Measurements from ENCODE around the gene USP25.

USP25 gene

GRCh38 chr21:15759469-15759868 lies 29.7 kb downstream of the USP25 start:
- intact Hi-C loops (cut with DNase I) = no loop called here

GRCh38 chr21:15761507-15762100 lies 31.8 kb downstream of the USP25 start:
- intact Hi-C loops (cut with DNase I) = no loop called here
- no peak for DNase-seq

More at GRCh38 chr21:15759469-15759868, 29.7 kb downstream of the USP25 start:
- no peak for DNase-seq

- intact Hi-C loops (cut with DNase I) = no loop called here
- DNase-seq = no peak
Measured at GRCh38 chr21:15763359-15763758, 33.6 kb downstream of the USP25 start.

GRCh38 chr21:15764878-15765277 lies 35.1 kb downstream of the USP25 start:
- no peak for DNase-seq
- intact Hi-C loops (cut with DNase I) = no loop called here

GRCh38 chr21:15766952-15767603 lies 37.3 kb downstream of the USP25 start:
- intact Hi-C loops (cut with DNase I) = no loop called here
- DNase-seq = no peak

- DNase-seq = no peak
- intact Hi-C loops (cut with DNase I) = no loop called here
Measured at GRCh38 chr21:15768045-15768601, 38.3 kb downstream of the USP25 start.

GRCh38 chr21:15768853-15769252 lies 39.1 kb downstream of the USP25 start:
- intact Hi-C loops (cut with DNase I) = no loop called here

GRCh38 chr21:15771311-15771710 lies 41.5 kb downstream of the USP25 start:
- intact Hi-C loops (cut with DNase I) = no loop called here
- DNase-seq = no peak

More at GRCh38 chr21:15768853-15769252, 39.1 kb downstream of the USP25 start:
- no peak for DNase-seq

GRCh38 chr21:15772654-15773053 lies 42.9 kb downstream of the USP25 start:
- intact Hi-C loops (cut with DNase I) = no loop called here
- no peak for DNase-seq

- intact Hi-C loops (cut with DNase I) = no loop called here
Measured at GRCh38 chr21:15774590-15774989, 44.8 kb downstream of the USP25 start.

GRCh38 chr21:15775291-15775690 lies 45.5 kb downstream of the USP25 start:
- intact Hi-C loops (cut with DNase I) = no loop called here

More at GRCh38 chr21:15774590-15774989, 44.8 kb downstream of the USP25 start:
- DNase-seq = no peak

GRCh38 chr21:15775981-15776380 lies 46.2 kb downstream of the USP25 start:
- intact Hi-C loops (cut with DNase I) = no loop called here

More at GRCh38 chr21:15775291-15775690, 45.5 kb downstream of the USP25 start:
- no peak for DNase-seq

GRCh38 chr21:15776818-15777217 lies 47.0 kb downstream of the USP25 start:
- intact Hi-C loops (cut with DNase I) = no loop called here
- DNase-seq = no peak

More at GRCh38 chr21:15775981-15776380, 46.2 kb downstream of the USP25 start:
- no peak for DNase-seq

GRCh38 chr21:15781986-15782385 lies 52.2 kb downstream of the USP25 start:
- peak in 1 of 10 donors; percentile 70 for DNase-seq
- intact Hi-C loops (cut with DNase I) = no loop called here

- intact Hi-C loops (cut with DNase I) = no loop called here
Measured at GRCh38 chr21:15788847-15789523, 59.2 kb downstream of the USP25 start.

GRCh38 chr21:15793109-15793508 lies 63.3 kb downstream of the USP25 start:
- no peak for DNase-seq
- intact Hi-C loops (cut with DNase I) = no loop called here

More at GRCh38 chr21:15788847-15789523, 59.2 kb downstream of the USP25 start:
- no peak for DNase-seq

- DNase-seq = no peak
- intact Hi-C loops (cut with DNase I) = no loop called here
Measured at GRCh38 chr21:15793550-15794235, 63.9 kb downstream of the USP25 start.

GRCh38 chr21:15794277-15794912 lies 64.6 kb downstream of the USP25 start:
- intact Hi-C loops (cut with DNase I) = no loop called here
- DNase-seq = no peak

GRCh38 chr21:15795533-15795932 lies 65.8 kb downstream of the USP25 start:
- DNase-seq = no peak
- intact Hi-C loops (cut with DNase I) = no loop called here

Data from posterior cingulate gyrus (tissue), 11 donors.